ENCODE measurements around the gene SCN1B. TPM values are rescaled to one million over a fixed set of nuclear protein-coding genes. Genes with fewer than 3 reads are reported as not detected.
"Not testable (repeated sequence)": the region's sequence is repeated elsewhere in the genome, so short reads cannot be mapped to it uniquely, and the experiment has no call there.

The SCN1B gene
- total RNA-seq, 1 donor from 2014 or later: 8.6 TPM

- H3K36me3 ChIP-seq: no peaks in the 10 kb centered on the region
- no peak overlapping the region for H3K4me3 ChIP-seq
- H3K27ac ChIP-seq: no peak overlapping the region
- TF ChIP-seq, protein P1, sequence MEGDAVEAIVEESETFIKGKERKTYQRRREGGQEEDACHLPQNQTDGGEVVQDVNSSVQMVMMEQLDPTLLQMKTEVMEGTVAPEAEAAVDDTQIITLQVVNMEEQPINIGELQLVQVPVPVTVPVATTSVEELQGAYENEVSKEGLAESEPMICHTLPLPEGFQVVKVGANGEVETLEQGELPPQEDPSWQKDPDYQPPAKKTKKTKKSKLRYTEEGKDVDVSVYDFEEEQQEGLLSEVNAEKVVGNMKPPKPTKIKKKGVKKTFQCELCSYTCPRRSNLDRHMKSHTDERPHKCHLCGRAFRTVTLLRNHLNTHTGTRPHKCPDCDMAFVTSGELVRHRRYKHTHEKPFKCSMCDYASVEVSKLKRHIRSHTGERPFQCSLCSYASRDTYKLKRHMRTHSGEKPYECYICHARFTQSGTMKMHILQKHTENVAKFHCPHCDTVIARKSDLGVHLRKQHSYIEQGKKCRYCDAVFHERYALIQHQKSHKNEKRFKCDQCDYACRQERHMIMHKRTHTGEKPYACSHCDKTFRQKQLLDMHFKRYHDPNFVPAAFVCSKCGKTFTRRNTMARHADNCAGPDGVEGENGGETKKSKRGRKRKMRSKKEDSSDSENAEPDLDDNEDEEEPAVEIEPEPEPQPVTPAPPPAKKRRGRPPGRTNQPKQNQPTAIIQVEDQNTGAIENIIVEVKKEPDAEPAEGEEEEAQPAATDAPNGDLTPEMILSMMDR (IDR thresholded peaks at IDR 0.05): no peak
- no peak for TF ChIP-seq POLR2A (IDR thresholded peaks at IDR 0.05)
- TF ChIP-seq POLR2AphosphoS5 (IDR thresholded peaks at IDR 0.05; ENCODE audit: insufficient read depth in 1 of 2, low read depth in 1 of 2): no peak
- no peaks in the 10 kb centered on the region for H3K9me3 ChIP-seq
- H3K27me3 ChIP-seq: no peaks in the 10 kb centered on the region
- H3K4me1 ChIP-seq: peaks cover 11% of the 10 kb centered on the region
- no peak for DNase-seq (ENCODE audit: extremely low spot score in 2 of 2)
- intact Hi-C loops (cut with DNase I): no loop called here
Measured at GRCh38 chr19:34994286-34994642, 36.0 kb upstream of the SCN1B start.

GRCh38 chr19:34994643-34995541, 35.4 kb upstream of the SCN1B start:
- DNase-seq (ENCODE audit: extremely low spot score in 2 of 2): no peak
- Histone ChIP-seq H3K27ac (peak overlapping the region; percentile 33), H3K4me3 (no peak overlapping the region), H3K27me3 (no peaks in the 10 kb centered on the region), H3K9me3 (no peaks in the 10 kb centered on the region), H3K4me1 (peaks cover 17% of the 10 kb centered on the region), H3K36me3 (no peaks in the 10 kb centered on the region)
- TF ChIP-seq POLR2A (IDR thresholded peaks at IDR 0.05): no peak
- TF ChIP-seq POLR2AphosphoS5 (IDR thresholded peaks at IDR 0.05; ENCODE audit: insufficient read depth in 1 of 2, low read depth in 1 of 2): peak in 1 of 2 donors; percentile 6
- intact Hi-C loops (cut with DNase I): no loop called here

DNA sequence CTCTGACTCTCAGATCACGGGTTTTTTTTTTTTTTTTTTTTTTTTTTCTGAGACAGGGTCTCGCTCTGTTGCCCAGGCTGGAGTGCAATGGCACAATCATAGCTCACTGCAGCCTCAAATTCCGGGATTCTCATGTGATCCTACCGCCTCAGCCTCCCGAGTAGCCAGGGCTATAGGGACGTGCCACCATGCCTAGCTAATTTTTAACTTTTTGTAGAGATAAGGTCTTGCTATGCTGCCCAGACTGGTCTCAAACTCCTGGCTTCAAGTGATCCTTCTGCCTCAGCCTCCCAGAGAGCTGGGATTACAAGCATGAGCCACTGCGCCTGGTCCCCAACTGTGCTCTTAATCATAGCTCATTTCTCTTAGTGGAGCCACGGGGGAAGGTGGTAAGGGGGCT, 34.7 kb upstream of the SCN1B start:
- Histone ChIP-seq H3K4me1 (peaks cover 20% of the 10 kb centered on the region), H3K4me3 (no peak overlapping the region), H3K9me3 (no peaks in the 10 kb centered on the region), H3K36me3 (no peaks in the 10 kb centered on the region), H3K27ac (no peak overlapping the region), H3K27me3 (no peaks in the 10 kb centered on the region)
- TF ChIP-seq, protein P1 (IDR thresholded peaks at IDR 0.05): no peak
- TF ChIP-seq POLR2A (IDR thresholded peaks at IDR 0.05): no peak
- no peak for TF ChIP-seq POLR2AphosphoS5 (IDR thresholded peaks at IDR 0.05; ENCODE audit: insufficient read depth in 1 of 2, low read depth in 1 of 2)
- no peak for DNase-seq (ENCODE audit: extremely low spot score in 2 of 2)
- intact Hi-C loops (cut with DNase I): no loop called here

DNA sequence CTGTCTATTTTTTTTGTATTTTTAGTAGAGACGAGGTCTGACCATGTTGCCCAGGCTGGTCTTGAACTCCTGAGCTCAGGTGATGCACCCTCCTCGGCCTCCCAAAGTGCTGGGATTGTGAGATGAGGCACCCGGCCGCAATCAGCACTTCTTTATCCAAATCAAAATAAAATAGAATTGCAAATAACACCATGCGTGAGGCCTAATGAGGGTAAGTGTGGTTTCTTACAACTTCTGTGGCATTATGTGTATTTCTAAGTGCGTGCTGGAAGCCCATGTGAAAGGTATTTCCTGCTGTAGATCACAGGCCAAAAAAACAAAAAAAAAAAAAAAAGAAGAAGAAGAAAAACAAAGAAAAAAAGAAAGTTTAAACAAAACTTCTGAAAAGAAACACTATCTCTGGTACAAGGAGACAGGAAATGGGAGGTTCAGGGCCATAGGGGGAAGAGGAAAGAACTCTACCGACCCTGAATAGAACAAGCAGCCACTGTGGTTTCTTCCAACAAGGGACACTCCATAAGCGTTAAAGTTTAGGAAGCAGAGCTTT, 33.1 kb upstream of the SCN1B start:
- no peak overlapping the region for H3K4me3 ChIP-seq
- H3K9me3 ChIP-seq: no peaks in the 10 kb centered on the region
- intact Hi-C loops (cut with DNase I): no loop called here
- no peaks in the 10 kb centered on the region for H3K36me3 ChIP-seq
- no peak for DNase-seq (ENCODE audit: extremely low spot score in 2 of 2)
- peaks cover 36% of the 10 kb centered on the region for H3K4me1 ChIP-seq
- TF ChIP-seq, protein P1 (IDR thresholded peaks at IDR 0.05): no peak
- TF ChIP-seq POLR2AphosphoS5 (IDR thresholded peaks at IDR 0.05; ENCODE audit: insufficient read depth in 1 of 2, low read depth in 1 of 2) (no peak), POLR2A (IDR thresholded peaks at IDR 0.05) (no peak)
- H3K27ac ChIP-seq: peak overlapping the region; percentile 98
- H3K27me3 ChIP-seq: no peaks in the 10 kb centered on the region

DNA sequence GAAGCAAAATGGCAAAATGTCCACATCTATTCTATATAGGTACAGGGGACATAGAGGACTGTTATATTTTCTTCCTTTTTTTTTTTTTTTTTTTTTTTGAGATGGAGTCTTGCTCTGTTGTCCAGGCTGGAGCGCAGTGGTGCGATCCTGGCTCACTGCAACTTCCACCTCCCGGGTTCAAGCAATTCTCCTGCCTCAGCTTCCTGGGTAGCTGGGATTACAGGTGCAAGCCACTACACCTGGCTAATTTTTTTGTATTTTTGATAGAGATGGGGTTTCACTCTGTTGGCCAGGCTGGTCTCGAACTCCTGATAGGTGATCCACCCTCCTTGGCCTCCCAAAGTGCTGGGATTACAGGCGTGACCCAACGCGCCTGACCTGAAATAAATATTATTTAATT, 32.0 kb upstream of the SCN1B start:
- H3K4me1 ChIP-seq: peaks cover 47% of the 10 kb centered on the region
- H3K36me3 ChIP-seq; intact Hi-C loops (cut with DNase I); DNase-seq (ENCODE audit: extremely low spot score in 2 of 2); H3K9me3 ChIP-seq; H3K27me3 ChIP-seq; H3K4me3 ChIP-seq: not testable (repeated sequence)
- peak overlapping the region; percentile 98 for H3K27ac ChIP-seq
